GM12874 (cell line): ENCODE measurements around the gene HHAT.

Experiments
- TF ChIP-seq, protein P1 (sequence below): IDR thresholded peaks from 2 replicates; pipeline ENCODE4 v1.5.1; 2011; ENCODE audit warnings: low read depth, mild to moderate bottlenecking, control low read depth, low read length, moderate library complexity; ENCODE audit not compliant: insufficient read depth

Gene HHAT

DNA sequence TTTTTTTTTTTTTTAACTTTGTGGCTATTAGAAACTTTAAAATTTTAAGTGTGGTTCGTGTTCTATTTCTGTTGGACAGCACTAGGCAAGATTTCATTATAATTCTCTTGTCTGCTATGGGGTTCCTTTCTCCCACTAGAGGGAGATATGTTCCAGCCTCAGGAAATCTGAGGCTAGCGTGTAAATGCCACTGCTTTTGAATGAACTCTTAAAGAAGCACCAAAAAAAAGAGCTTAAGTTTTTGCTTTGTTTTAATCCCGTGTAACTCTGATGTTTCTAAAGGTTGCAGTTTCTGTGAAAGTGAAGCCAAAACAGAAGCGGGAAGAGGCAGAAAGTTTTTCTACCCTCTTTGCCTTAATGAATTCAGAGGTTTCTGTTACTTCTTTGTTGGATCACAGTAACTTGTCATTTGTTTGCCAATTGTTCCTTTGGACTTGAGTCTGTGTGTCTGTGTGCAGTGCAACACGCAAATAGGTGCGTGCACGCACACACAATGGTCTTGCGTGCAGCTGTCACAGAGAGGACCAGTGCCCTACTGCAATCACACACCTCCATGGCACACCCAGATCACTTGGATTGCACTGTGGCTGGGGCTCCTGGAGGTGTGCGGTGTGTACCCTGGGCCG lies 32.3 kb downstream of the HHAT start:
- TF ChIP-seq, protein P1, sequence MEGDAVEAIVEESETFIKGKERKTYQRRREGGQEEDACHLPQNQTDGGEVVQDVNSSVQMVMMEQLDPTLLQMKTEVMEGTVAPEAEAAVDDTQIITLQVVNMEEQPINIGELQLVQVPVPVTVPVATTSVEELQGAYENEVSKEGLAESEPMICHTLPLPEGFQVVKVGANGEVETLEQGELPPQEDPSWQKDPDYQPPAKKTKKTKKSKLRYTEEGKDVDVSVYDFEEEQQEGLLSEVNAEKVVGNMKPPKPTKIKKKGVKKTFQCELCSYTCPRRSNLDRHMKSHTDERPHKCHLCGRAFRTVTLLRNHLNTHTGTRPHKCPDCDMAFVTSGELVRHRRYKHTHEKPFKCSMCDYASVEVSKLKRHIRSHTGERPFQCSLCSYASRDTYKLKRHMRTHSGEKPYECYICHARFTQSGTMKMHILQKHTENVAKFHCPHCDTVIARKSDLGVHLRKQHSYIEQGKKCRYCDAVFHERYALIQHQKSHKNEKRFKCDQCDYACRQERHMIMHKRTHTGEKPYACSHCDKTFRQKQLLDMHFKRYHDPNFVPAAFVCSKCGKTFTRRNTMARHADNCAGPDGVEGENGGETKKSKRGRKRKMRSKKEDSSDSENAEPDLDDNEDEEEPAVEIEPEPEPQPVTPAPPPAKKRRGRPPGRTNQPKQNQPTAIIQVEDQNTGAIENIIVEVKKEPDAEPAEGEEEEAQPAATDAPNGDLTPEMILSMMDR: peak; percentile 37; the same call in 1 of the 2 replicates

DNA sequence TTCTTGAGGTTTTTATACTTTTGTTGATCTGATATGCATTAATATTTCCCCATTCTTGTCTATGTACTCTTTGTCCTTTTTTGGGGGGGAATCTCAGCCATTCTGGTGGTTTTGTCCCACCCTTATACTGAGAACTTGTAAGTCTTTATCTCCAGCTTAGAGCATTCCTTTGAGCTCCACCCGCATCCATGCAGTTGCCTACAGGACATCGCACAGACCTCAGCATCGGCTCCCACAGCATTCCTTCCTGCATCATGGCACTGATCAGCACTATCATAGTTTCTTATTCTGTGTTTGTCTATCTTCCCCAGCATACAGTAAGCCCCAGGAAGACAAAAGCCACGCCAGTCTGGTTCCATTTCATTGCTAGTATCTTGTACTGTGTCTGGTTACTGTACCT lies 33.0 kb downstream of the HHAT start:
- TF ChIP-seq, protein P1: no peak

DNA sequence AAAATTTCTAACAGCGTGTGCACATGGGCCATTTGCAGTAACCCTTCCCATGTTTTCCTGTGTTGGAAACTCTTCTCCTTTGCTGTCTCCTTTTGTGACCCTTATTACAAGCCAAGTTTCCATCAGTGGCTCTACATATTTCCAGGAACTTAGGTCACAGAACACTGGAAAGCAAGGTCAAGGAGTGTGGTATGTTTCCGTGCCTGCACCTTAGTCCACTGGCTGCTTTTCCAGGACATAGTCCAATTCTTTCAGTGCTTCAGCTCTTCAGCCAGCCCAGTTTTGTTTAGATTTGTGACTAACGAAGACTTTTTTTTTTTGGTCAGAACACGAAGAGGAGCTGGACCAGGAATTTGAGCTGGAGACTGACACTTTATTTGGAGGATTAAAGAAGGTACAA lies 33.8 kb downstream of the HHAT start:
- TF ChIP-seq, protein P1: no peak

DNA sequence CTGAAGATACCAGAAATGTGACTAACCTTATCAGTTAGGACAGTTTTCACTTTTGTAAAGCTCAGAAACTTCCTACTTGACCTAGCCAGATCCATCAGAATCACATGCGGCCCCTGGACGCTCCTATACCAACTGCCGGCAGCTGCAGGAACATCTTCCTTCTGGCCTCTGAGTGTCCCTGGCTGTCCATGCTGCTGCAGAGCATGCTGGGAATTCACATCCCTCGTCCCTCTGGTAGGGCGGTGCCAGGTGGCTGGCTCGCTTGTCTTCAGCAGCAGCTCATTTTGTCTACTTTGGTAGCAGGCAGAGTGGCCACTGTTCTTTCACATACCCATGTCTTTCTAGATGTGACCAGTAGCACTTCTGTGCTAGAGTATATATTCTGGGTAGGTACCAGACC lies 34.4 kb downstream of the HHAT start:
- TF ChIP-seq, protein P1: no peak

DNA sequence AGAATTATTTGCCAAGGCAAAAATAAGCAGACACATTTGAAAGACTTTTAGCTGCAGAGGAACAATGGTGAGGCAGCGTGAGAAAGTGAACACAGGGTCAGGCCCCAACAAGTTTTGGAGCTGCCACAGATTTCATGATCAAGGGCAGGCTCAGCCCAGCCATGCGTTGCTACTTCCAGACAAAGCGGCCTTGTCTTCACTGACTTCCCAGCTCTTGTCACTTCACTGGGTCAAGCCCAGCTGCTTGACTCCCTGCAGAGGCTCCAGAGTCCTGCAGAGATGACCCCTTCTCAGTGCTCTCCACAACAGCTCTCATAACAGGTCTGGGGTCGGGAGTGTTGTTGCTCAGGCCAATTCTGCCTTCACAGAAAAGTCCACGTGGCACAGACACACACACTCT lies 35.8 kb downstream of the HHAT start:
- TF ChIP-seq, protein P1: no peak

DNA sequence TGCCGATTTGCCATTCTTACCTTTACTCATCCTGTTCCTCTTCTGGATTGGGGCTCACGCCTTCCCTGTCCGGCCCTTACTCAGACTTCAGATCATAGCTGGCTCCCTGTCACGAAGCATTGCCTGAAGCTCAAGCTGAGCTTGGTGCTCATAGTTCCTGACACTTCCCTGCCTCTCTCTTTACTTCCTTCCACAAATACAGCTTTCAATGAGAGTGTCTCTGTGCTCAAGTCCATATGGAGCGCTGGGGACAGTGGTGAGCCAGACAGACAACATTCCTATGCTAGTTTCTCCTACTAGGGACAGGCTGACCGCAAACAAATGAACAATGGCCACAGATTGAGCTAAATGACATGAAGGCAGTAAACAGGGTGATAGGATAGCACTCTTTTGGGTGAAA lies 38.1 kb downstream of the HHAT start:
- TF ChIP-seq, protein P1: no peak

DNA sequence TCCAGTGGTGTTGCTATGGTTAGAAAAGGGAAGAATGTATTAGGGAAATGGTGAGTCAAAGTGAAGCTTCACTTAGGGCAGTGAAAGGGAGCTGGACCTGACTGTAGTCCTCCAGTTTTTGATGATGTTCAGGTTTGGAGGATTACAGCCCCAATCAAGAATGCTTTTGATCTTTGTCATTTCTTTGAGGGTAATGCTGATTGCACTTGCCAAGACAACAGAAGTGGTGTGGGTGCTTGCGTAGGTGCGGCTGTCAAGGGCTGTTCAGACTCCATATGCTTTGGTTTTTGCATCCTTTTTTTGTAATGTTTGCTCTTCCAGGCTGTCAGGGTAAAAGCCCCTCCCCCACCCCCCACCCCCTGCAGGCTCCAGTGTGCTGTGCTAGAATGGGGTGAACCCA lies 38.9 kb downstream of the HHAT start:
- TF ChIP-seq, protein P1: no peak
